Measurements from ENCODE around the gene COPE.

The COPE gene

DNA sequence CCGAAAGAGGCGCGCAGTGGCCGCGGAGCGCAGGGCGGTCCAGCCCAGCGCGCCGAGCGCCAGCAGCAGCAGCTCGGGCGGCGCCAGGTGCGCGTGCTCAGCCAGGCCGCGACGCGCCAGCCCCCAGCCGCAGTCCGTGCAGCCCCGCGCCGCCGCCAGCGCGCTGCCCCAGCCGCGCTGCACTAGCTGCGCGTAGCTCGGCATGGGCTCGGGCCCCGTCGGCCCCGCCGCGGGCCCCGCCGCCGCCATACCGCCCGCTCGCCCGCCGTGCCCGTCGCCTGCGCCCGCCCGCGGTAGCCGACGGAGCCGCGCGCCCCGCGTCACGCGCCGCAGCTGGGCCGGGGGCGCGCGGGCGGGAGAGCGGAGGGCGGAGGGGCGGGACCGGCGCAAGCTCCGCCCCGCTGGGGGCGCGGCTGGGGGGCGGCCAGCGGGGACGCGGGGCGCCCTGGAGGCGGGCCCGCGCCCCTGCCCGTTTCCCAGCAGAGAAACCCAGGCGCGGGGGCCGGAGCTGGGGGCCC is 23.3 kb downstream of the COPE start, which contains the start of gene CERS1:
Gene CERS1, minus strand, starts transcription at position 335 of the 518 bp plus-strand sequence. Its CDS starts 86 bp downstream, at position 249.
- DNase-seq (ENCODE audit: low spot score) = peak; percentile 63
- TF ChIP-seq CTCF (IDR thresholded peaks at IDR 0.05; ENCODE audit: extremely low read depth, missing control alignments) = no peak

GRCh38 chr19:18895038-18895823 is 24.0 kb downstream of the COPE start:
- TF ChIP-seq CTCF (IDR thresholded peaks at IDR 0.05; ENCODE audit: extremely low read depth, missing control alignments) = no peak
- DNase-seq (ENCODE audit: low spot score) = peak; percentile 77

- no peak for TF ChIP-seq CTCF (IDR thresholded peaks at IDR 0.05; ENCODE audit: extremely low read depth, missing control alignments)
- peak; percentile 54 for DNase-seq (ENCODE audit: low spot score)
These were observed 24.7 kb downstream of the COPE start for GRCh38 chr19:18894254-18895037.

DNA sequence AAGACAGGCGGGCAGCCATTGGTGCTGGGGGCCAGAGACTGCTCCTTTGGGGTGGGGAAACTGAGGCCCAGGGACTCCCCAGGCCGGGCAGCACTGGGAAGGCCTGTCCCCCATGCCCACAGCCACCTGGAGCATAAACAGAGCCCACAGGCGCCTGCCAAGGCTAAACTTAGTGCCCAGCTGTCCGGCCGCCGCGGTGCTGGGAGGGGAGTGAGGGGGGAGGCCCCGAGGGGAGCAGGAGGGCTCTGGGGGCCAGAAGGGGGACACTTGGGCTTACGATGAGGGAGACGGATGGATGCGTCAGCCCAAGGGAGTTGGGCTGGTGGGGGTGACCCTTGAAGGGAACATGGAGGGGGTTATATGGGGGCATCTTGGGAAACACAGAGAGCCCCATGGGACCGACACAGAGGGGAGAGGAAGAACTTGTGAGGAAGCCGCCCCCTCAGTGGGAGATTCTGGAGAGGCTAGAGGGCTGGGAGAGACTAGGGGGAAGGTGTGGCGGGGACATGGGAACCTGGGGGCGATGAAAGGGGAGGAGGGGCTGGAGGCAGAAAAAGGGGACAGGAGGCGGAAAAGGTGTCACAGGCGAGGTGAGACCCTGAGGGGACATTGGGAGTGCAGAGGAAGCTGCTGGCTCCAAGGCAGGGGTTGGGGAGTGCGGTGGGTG is 25.5 kb downstream of the COPE start:
- no peak for DNase-seq (ENCODE audit: low spot score)
- TF ChIP-seq CTCF (IDR thresholded peaks at IDR 0.05; ENCODE audit: extremely low read depth, missing control alignments) = no peak

GRCh38 chr19:18889949-18890745 is 29.0 kb downstream of the COPE start:
- no peak for DNase-seq (ENCODE audit: low spot score)
- no peak for TF ChIP-seq CTCF (IDR thresholded peaks at IDR 0.05; ENCODE audit: extremely low read depth, missing control alignments)

DNA sequence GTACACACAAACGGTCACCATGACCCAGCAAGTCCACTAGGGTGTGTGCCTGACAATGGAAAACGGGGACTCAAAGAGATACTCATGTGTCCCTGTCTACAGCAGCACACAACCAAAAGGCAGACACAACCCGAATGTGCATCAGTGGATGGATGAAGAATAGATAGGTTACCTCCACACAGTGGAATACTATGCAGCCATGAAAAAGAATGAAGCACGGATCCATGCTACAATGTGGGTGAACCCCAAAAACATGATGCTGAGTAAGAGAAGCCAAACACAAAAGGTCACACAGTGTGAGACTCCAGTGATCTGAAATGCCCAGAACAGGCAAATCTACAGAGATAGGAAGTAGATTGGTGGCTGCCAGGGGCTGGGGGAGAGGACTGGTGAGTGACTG is 32.2 kb downstream of the COPE start:
- no peak for TF ChIP-seq CTCF (IDR thresholded peaks at IDR 0.05; ENCODE audit: extremely low read depth, missing control alignments)
- DNase-seq (ENCODE audit: low spot score) = no peak

Measured in GM20000 (cell line).